GM12892 (cell line): Measurements from ENCODE around the gene PPHLN1.

Experiments used
- POLR2AphosphoS5 ChIP-seq: IDR thresholded peaks from 2 replicates; pipeline ENCODE4 v1.6.1; 2011; ENCODE audit warnings: low read depth, low read length, control low read depth
- TAF1 ChIP-seq: IDR thresholded peaks from 2 replicates; pipeline ENCODE4 v1.6.1; 2011; ENCODE audit warnings: low read depth, mild to moderate bottlenecking, control low read depth, low read length, borderline replicate concordance

DNA sequence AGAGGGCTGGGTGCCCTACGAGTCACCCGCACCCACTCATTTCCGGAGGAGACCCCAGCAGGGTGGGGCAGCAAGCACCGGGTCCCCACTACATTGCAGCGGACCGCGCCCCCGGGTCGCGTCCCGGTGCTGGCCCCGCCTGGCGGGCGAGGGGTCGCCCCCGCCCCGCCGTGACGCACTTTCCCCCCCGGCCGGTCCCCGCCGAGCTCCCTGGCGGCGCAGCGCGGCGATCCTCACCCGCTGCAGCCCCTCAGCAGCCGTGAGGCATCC lies 157.5 kb downstream of the PPHLN1 start:
- TF ChIP-seq POLR2AphosphoS5 = no peak
- TF ChIP-seq TAF1 = no peak
